ENCODE measurements around the gene VARS2. TPM values are rescaled to one million over a fixed set of nuclear protein-coding genes. Genes with fewer than 3 reads are reported as not detected.
A peak's percentile ranks its signal among the peaks of the same experiment; 100 is the strongest.

The VARS2 gene
- total RNA-seq, 1 experiment from 2014 or later = 60.3 TPM

GRCh38 chr6:30913721-30914075 is 340 bp upstream of the VARS2 start:
- Histone ChIP-seq H3K9me2 (ENCODE audit: insufficient read depth) (no peaks in the 10 kb centered on the region), H3K4me3 (no peak overlapping the region; the same call in 1 of the 2 replicates), H2AFZ (no peak overlapping the region), H3F3A (ENCODE audit: insufficient read depth, low read depth) (peaks cover 19% of the 10 kb centered on the region; the same call in 1 of the 2 replicates), H3K4me1 (replicated peaks; ENCODE audit: insufficient read depth) (peaks cover 23% of the 10 kb centered on the region), H3K27ac (no peak overlapping the region), H3K4me2 (peak overlapping the region; percentile 90), H4K20me1 (ENCODE audit: insufficient read depth) (no peaks in the 10 kb centered on the region), H3K79me2 (ENCODE audit: low read depth) (peaks cover 6% of the 10 kb centered on the region), H3K9me3 (ENCODE audit: insufficient read depth, low read depth) (no peaks in the 10 kb centered on the region), H3K36me3 (ENCODE audit: low read depth) (0 out of 2 replicates have a peak, but pooled peaks cover 3% of the 10 kb centered on the region), H3K27me3 (ENCODE audit: insufficient read depth, low read depth) (no peaks in the 10 kb centered on the region)
- ChIA-PET CTCF (interaction anchor here (0.5 to 5.7 kb wide), 13 partner anchors 15 to 279 kb away, joined by 3 to 69 read pairs (median 6); partner anchors contain the start of gene PSORS1C1), POLR2A (ENCODE audit: unreplicated experiment) (interaction anchor here (0.6 to 0.7 kb wide), 6 partner anchors 9 to 901 kb away, joined by 3 to 21 read pairs (median 4); no protein-coding TSS in a partner anchor)
- intact Hi-C loops (cut with micrococcal nuclease; ENCODE audit: unreplicated experiment) = loop anchor here (1.0 to 10.0 kb wide), 7 partner anchors 29 to 451 kb away; partner anchors contain the start of gene DDR1
- TF ChIP-seq EZH2 (IDR thresholded peaks at IDR 0.05; ENCODE audit: low read depth) (no peak), CTCF (conservative IDR thresholded peaks at IDR 0.05) (no peak)
- DNase-seq = no peak
- BruUV-seq (replicated peaks) = no TSS peak

GRCh38 chr6:30914854-30915590 is 984 bp downstream of the VARS2 start:
- no peaks in the 10 kb centered on the region for H4K20me1 ChIP-seq (ENCODE audit: insufficient read depth)
- H3F3A ChIP-seq (ENCODE audit: insufficient read depth, low read depth) = peaks cover 19% of the 10 kb centered on the region; the same call in 1 of the 2 replicates
- peak in 1 of 2 experiments; percentile 14 for DNase-seq
- H3K9me3 ChIP-seq (ENCODE audit: insufficient read depth, low read depth) = no peaks in the 10 kb centered on the region
- peaks cover 17% of the 10 kb centered on the region for H3K4me1 ChIP-seq (replicated peaks; ENCODE audit: insufficient read depth)
- no peaks in the 10 kb centered on the region for H3K36me3 ChIP-seq (ENCODE audit: low read depth)
- H3K9me2 ChIP-seq (ENCODE audit: insufficient read depth) = no peaks in the 10 kb centered on the region
- ChIA-PET CTCF (interaction anchor here (0.9 to 5.7 kb wide), 7 partner anchors 30 to 200 kb away, joined by 3 to 69 read pairs (median 11); partner anchors contain the start of gene PSORS1C1), POLR2A (ENCODE audit: unreplicated experiment) (interaction anchor here (0.6 kb wide), 1 partner anchor 185 kb away, joined by 4 read pairs; no protein-coding TSS in a partner anchor)
- peak overlapping the region; percentile 84 for H3K4me3 ChIP-seq
- peak overlapping the region; percentile 46; the same call in 1 of the 2 replicates for H3K27ac ChIP-seq
- H3K27me3 ChIP-seq (ENCODE audit: insufficient read depth, low read depth) = no peaks in the 10 kb centered on the region
- BruUV-seq (replicated peaks) = no TSS peak
- peak overlapping the region; percentile 90 for H3K4me2 ChIP-seq
- no peaks in the 10 kb centered on the region for H3K79me2 ChIP-seq (ENCODE audit: low read depth)
- peak overlapping the region; percentile 98 for H2AFZ ChIP-seq
- intact Hi-C loops (cut with micrococcal nuclease; ENCODE audit: unreplicated experiment) = loop anchor here (1.0 to 10.0 kb wide), 11 partner anchors 30 to 450 kb away; partner anchors contain the start of gene DDR1
- TF ChIP-seq CTCF (conservative IDR thresholded peaks at IDR 0.05) (no peak), EZH2 (IDR thresholded peaks at IDR 0.05; ENCODE audit: low read depth) (no peak)

- POLR2A ChIA-PET (ENCODE audit: unreplicated experiment) = interaction anchor here (0.6 kb wide), 1 partner anchor 185 kb away, joined by 4 read pairs; no protein-coding TSS in a partner anchor
- H2AFZ ChIP-seq = no peak overlapping the region
- intact Hi-C loops (cut with micrococcal nuclease; ENCODE audit: unreplicated experiment) = loop anchor here (1.0 to 10.0 kb wide), 9 partner anchors 31 to 449 kb away; partner anchors contain the start of gene DDR1
- no peaks in the 10 kb centered on the region for H3K79me2 ChIP-seq (ENCODE audit: low read depth)
- no peaks in the 10 kb centered on the region for H3K9me2 ChIP-seq (ENCODE audit: insufficient read depth)
- peak overlapping the region; percentile 90 for H3K4me2 ChIP-seq
- peak; percentile 76 for TF ChIP-seq CTCF (conservative IDR thresholded peaks at IDR 0.05)
- TF ChIP-seq EZH2 (IDR thresholded peaks at IDR 0.05; ENCODE audit: low read depth) = no peak
- H3K36me3 ChIP-seq (ENCODE audit: low read depth) = no peaks in the 10 kb centered on the region
- H3K4me1 ChIP-seq (replicated peaks; ENCODE audit: insufficient read depth) = peaks cover 17% of the 10 kb centered on the region
- no peak overlapping the region for H3K4me3 ChIP-seq
- no peaks in the 10 kb centered on the region for H3K27me3 ChIP-seq (ENCODE audit: insufficient read depth, low read depth)
- no peaks in the 10 kb centered on the region for H3K9me3 ChIP-seq (ENCODE audit: insufficient read depth, low read depth)
- peaks cover 17% of the 10 kb centered on the region; the same call in 1 of the 2 replicates for H3F3A ChIP-seq (ENCODE audit: insufficient read depth, low read depth)
- CTCF ChIA-PET = interaction anchor here (0.6 to 5.7 kb wide), 9 partner anchors 27 to 199 kb away, joined by 3 to 69 read pairs (median 5); partner anchors contain the start of gene PSORS1C1
- peak in 1 of 2 experiments; percentile 45 for DNase-seq
- no TSS peak for BruUV-seq (replicated peaks)
- no peak overlapping the region for H3K27ac ChIP-seq
- no peaks in the 10 kb centered on the region for H4K20me1 ChIP-seq (ENCODE audit: insufficient read depth)
Measured at GRCh38 chr6:30915591-30915946, 1.5 kb downstream of the VARS2 start.

All from PC-9 (cell line).